ENCODE results near the gene OBP2A. TPM values are rescaled to one million over a fixed set of nuclear protein-coding genes. Genes with fewer than 3 reads are reported as not detected.

The OBP2A gene
- total RNA-seq, 1 experiment from 2014 or later, result not detected

- Histone ChIP-seq H3K4me2 (ENCODE audit: low read length) (no peak overlapping the region), H3K79me2 (ENCODE audit: insufficient read depth, low read length) (no peaks in the 10 kb centered on the region), H3K9ac (ENCODE audit: low read length) (no peak overlapping the region), H3K27ac (ENCODE audit: low read depth, low read length) (no peak overlapping the region), H3K4me3 (replicated peaks in 1 of 2; ENCODE audit: low read depth in 1 of 2, low read length in 2 of 2) (no peak overlapping the region), H3K9me2 (ENCODE audit: insufficient read depth) (no peaks in the 10 kb centered on the region), H3K36me3 (ENCODE audit: control insufficient read depth in 1 of 2, insufficient read depth in 2 of 2, low read length in 2 of 2) (no peaks in the 10 kb centered on the region), H3K27me3 (ENCODE audit: insufficient read depth, low read length) (peaks cover 6% of the 10 kb centered on the region; the same call in 1 of the 2 replicates), H3K9me3 (ENCODE audit: control insufficient read depth in 1 of 2, insufficient read depth in 1 of 2, low read depth in 1 of 2, low read length in 2 of 2) (no peaks in the 10 kb centered on the region), H4K20me1 (ENCODE audit: insufficient read depth) (no peaks in the 10 kb centered on the region), H2AFZ (ENCODE audit: low read depth, low read length, poor library complexity, severe bottlenecking) (no peak overlapping the region), H3K4me1 (ENCODE audit: control insufficient read depth in 1 of 2, insufficient read depth in 2 of 2, low read length in 2 of 2) (no peaks in the 10 kb centered on the region)
- RAD21 ChIA-PET (ENCODE audit: low non-redundant PET in 1 of 2, low total read pairs in 2 of 2, uncharacterized antibody in 2 of 2, unreplicated experiment in 2 of 2), result no interaction called here
- ATAC-seq (no peak), DNase-seq (ENCODE audit: low read depth, low spot score) (no peak)
- CTCF ChIA-PET, result no interaction called here
- no TSS peak for BruUV-seq (replicated peaks)
- TF ChIP-seq SP1 (IDR thresholded peaks at IDR 0.05; ENCODE audit: low read depth), result no peak
- no peak for TF ChIP-seq CBX3 (IDR thresholded peaks at IDR 0.05; ENCODE audit: low read depth)
- no peak for TF ChIP-seq JUND (IDR thresholded peaks at IDR 0.05)
- no peak for TF ChIP-seq POLR2A (IDR thresholded peaks at IDR 0.05; ENCODE audit: borderline replicate concordance, extremely low read depth, insufficient read depth, insufficient read length)
- TF ChIP-seq REST (IDR thresholded peaks at IDR 0.05; ENCODE audit: low read depth), result no peak
- TF ChIP-seq FOSL1 (IDR thresholded peaks at IDR 0.05; ENCODE audit: low read depth), result no peak
- TF ChIP-seq EZH2phosphoT487 (IDR thresholded peaks at IDR 0.05; ENCODE audit: borderline replicate concordance), result no peak
- no peak for TF ChIP-seq MAX (IDR thresholded peaks at IDR 0.05)
- no peak for TF ChIP-seq EZH2 (IDR thresholded peaks at IDR 0.05)
- no peak for TF ChIP-seq TCF7L2 (IDR thresholded peaks at IDR 0.05; ENCODE audit: borderline replicate concordance, extremely low read depth, insufficient read depth, insufficient read length)
- no peak for TF ChIP-seq ELF1 (IDR thresholded peaks at IDR 0.05; ENCODE audit: borderline replicate concordance, low read depth)
- TF ChIP-seq ZBTB33 (IDR thresholded peaks at IDR 0.05; ENCODE audit: extremely low read depth, insufficient replicate concordance, low read length), result no peak
- TF ChIP-seq SIN3A (IDR thresholded peaks at IDR 0.05; ENCODE audit: low read depth), result no peak
- TF ChIP-seq YY1 (IDR thresholded peaks at IDR 0.05; ENCODE audit: extremely low read depth, insufficient replicate concordance, low read depth, low read length), result no peak
- TF ChIP-seq CEBPB (IDR thresholded peaks at IDR 0.05; ENCODE audit: low read depth), result no peak
- TF ChIP-seq ATF3 (IDR thresholded peaks at IDR 0.05), result no peak
- TF ChIP-seq ZFX (IDR thresholded peaks at IDR 0.05), result no peak
- no peak for TF ChIP-seq SRF (IDR thresholded peaks at IDR 0.05; ENCODE audit: low read depth)
- no peak for TF ChIP-seq ZNF274 (IDR thresholded peaks at IDR 0.05; ENCODE audit: low read depth, low read length)
- intact Hi-C loops (cut with micrococcal nuclease), result no loop called here
- POLR2A ChIA-PET, result no interaction called here
Observed at GRCh38 chr9:135583688-135584011, 37.7 kb downstream of the OBP2A start.
